Measurements from ENCODE around the gene PDIA4.
"Not testable (repeated sequence)": the region's sequence is repeated elsewhere in the genome, so short reads cannot be mapped to it uniquely, and the experiment has no call there.

The PDIA4 gene

GRCh38 chr7:149028346-149029109 lies at the start of gene PDIA4:
PDIA4 (minus strand) TSS chr7:149028505; CDS start chr7:149028408, 97 bp downstream.
- peak; percentile 100 for DNase-seq

- no peak for DNase-seq
Observed at GRCh38 chr7:149077594-149077993, 49.3 kb upstream of the PDIA4 start.

GRCh38 chr7:149075286-149075685 lies 47.0 kb upstream of the PDIA4 start:
- no peak for DNase-seq

GRCh38 chr7:149074116-149074885 lies 46.0 kb upstream of the PDIA4 start:
- DNase-seq: no peak

GRCh38 chr7:149072438-149072775 lies 44.1 kb upstream of the PDIA4 start:
- no peak for DNase-seq

- DNase-seq: peak; percentile 64
Observed at GRCh38 chr7:149071641-149072437, 43.5 kb upstream of the PDIA4 start.

GRCh38 chr7:149071182-149071635 lies 42.9 kb upstream of the PDIA4 start:
- no peak for DNase-seq

- no peak for DNase-seq
Observed at GRCh38 chr7:149070372-149071125, 42.2 kb upstream of the PDIA4 start.

GRCh38 chr7:149067869-149068268 lies 39.6 kb upstream of the PDIA4 start:
- no peak for DNase-seq

GRCh38 chr7:149063476-149063875 lies 35.2 kb upstream of the PDIA4 start:
- DNase-seq: no peak

GRCh38 chr7:149062217-149062899 lies 34.1 kb upstream of the PDIA4 start:
- DNase-seq: not testable (repeated sequence)

- no peak for DNase-seq
Observed at GRCh38 chr7:149060156-149060555, 31.9 kb upstream of the PDIA4 start.

GRCh38 chr7:149053885-149054284 lies 25.6 kb upstream of the PDIA4 start:
- DNase-seq: no peak

- no peak for DNase-seq
Observed at GRCh38 chr7:149053384-149053783, 25.1 kb upstream of the PDIA4 start.

GRCh38 chr7:149050941-149051340 lies 22.6 kb upstream of the PDIA4 start:
- DNase-seq: no peak

- DNase-seq: no peak
Observed at GRCh38 chr7:149048805-149049204, 20.5 kb upstream of the PDIA4 start.

GRCh38 chr7:149046416-149046815 lies 18.1 kb upstream of the PDIA4 start:
- no peak for DNase-seq

GRCh38 chr7:149043936-149044335 lies 15.6 kb upstream of the PDIA4 start:
- no peak for DNase-seq

GRCh38 chr7:149041350-149041749 lies 13.0 kb upstream of the PDIA4 start:
- DNase-seq: no peak

GRCh38 chr7:149038641-149039040 lies 10.3 kb upstream of the PDIA4 start:
- not testable (repeated sequence) for DNase-seq

GRCh38 chr7:149036676-149037075 lies 8.4 kb upstream of the PDIA4 start:
- no peak for DNase-seq

GRCh38 chr7:149031353-149031910 lies 3.1 kb upstream of the PDIA4 start:
- DNase-seq: no peak

All from stimulated activated CD8-positive, alpha-beta memory T cell treated with anti-CD3 and anti-CD28 coated beads, Interleukin-4, amount 100 ng/mL, for 48 hours (primary cell).